ENCODE data around the gene SDR42E2.
A peak's percentile ranks its signal among the peaks of the same experiment; 100 is the strongest.
"Not testable (repeated sequence)": the region's sequence is repeated elsewhere in the genome, so short reads cannot be mapped to it uniquely, and the experiment has no call there.

The SDR42E2 gene

DNA sequence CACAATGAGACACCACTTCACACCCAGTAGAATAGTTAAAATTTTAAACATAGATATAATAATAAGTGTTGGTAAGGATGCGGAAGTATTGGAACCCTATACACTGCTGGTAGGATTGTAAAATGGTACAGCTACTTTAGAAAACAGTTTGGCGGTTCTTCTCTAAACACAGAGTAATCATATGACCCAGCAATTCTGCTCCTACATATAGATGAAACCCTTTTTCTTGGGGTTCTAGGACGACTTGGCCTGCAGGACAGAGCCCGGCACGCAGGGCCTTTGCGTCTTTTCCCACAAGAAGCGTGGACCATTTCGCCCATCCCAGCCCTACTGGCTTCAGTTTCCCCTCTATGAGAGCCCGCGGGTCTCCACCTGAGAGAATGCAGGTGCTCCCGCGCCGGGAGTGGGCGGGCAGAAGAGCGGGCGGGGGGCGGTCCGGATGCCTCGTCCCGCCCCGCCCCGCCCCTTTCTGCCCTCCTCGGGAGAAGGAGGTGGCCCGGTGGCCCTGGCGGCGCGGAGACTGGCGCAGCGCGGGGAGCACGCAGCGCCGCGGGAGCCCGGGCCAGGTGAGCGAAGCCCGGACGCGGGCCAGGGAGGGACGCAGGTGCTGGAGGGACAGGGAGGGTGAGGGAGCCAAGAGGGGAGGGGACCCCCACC lies at the start of gene SDR42E2:
Gene SDR42E2 (plus strand): TSS at position 508 of the 657 bp plus-strand sequence. CDS start 3,077 bp downstream, outside the sequence.
- peak; percentile 24 for DNase-seq (ENCODE audit: low spot score)

DNA sequence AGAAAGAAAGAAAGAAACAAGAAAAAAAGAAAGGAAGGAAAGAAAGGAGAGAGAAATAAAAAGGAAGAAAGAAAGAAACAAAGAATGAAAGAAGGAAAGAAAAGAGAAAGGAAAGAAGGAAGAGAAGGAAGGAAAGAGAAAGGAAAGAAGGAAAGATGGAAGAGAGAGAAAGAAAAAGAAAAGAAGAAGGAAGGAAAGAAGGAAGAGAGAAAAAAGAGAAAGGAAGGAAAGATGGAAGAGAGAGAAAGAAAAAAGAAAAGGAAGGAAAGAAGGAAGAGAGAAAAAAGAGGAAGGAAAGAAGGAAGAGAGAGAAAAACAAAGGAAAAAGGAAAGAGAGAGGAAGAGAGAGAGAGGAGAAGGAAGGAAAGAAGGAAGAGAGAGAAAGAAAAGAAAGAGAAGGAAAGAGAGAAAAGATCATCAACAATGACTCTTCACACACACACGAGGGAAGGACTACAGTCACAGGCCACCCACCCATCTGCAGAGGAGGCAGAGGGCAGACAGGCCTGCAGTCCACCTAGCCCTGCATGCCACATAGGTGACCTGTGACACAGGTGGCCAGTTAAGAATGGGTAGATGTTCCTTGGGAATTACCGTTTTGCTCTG lies 46.1 kb upstream of the SDR42E2 start:
- no peak for DNase-seq (ENCODE audit: low spot score)

DNA sequence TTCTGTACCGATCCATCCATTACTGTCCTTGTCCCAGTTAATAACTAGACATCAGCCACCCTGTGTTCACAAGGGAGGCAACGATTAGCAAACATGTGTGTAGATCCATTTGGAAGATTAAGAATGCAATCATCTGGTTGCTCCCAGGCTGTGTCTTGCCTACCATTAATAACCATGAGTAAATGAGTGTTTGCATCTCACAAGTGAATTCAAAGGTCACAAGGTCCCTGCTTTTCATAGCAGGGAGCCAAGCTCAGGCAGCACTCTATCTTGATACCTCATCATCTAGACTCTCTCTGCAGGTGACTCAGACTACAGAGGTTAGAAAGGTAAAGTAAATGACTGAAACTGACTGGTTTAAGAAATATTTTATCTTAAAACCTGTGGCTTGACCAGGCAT lies 44.7 kb upstream of the SDR42E2 start:
- no peak for DNase-seq (ENCODE audit: low spot score)

DNA sequence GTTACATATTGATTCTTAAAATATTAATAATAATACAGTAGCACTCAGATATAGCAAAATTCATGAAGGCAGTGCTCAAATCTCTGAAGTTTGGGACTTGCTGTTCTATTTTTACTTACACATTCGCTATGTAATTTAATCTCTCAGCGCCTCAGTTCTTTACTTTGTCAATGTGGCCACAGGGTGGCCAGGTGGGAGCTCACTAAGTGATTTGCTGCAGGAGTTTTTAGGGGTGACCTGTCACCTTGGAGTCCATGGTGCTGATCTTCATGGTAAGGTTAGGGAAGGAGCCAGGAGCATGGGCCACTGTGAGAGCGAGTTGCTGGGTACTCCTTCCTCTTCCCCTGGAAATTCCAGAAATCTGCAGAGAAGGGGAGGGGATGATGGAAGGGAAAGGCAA lies 41.9 kb upstream of the SDR42E2 start:
- no peak for DNase-seq (ENCODE audit: low spot score)

DNA sequence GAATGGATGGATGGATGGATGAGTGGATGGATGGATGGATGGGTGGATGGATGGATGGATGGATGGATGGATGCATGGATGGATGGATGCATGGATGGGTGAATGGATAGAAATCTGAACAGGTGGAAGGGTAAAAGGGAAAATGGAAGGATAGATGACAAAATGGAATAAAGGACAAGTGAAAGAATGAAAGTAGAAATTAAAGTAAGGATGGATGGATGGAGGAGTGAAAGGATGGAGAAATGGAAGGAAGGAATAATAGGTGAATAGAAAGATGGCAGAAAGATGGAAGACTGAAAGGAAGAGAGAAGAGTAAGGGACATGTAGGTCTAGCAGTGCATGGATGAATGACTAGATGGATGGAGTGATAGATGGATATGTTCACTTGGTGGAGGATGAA lies 40.1 kb upstream of the SDR42E2 start:
- DNase-seq (ENCODE audit: low spot score): no peak

- no peak for DNase-seq (ENCODE audit: low spot score)
These were observed 39.2 kb upstream of the SDR42E2 start for GRCh38 chr16:22123146-22123545.

DNA sequence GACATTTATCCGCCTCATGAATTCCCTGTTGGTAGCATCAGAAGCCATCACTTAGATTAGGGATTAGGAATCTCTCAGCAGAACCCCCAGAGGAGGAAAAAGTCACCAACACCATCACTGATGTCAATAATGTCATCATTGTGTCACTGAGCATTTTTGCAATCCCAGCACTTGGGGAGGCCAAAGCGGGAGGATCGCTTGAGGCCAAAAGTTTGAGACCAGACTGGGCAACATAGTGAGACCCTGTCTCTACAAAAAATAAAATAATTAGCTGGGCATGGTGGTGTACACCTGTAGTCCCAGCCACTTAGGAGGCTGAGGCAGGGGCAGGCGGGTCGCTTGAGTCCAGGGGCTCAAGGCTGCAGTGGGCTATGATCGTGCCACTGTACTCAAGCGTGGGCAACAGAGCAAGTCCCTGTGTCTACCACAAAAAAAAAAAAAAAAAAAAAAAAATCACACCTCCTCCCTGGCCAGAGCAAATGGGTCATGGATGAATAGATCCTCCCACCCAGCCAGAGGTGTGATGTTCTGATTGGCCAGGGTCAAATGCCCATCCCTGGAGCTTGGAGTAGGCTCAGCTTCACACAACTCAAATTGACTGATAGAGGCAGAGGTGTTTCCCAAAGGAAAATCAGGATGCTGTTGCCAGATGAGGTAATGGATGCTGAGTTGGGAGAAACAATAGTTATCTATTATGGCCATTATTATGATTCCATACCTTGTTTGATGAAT lies 38.4 kb upstream of the SDR42E2 start:
- DNase-seq (ENCODE audit: low spot score): no peak

GRCh38 chr16:22124583-22125284 lies 37.6 kb upstream of the SDR42E2 start:
- DNase-seq (ENCODE audit: low spot score): no peak

DNA sequence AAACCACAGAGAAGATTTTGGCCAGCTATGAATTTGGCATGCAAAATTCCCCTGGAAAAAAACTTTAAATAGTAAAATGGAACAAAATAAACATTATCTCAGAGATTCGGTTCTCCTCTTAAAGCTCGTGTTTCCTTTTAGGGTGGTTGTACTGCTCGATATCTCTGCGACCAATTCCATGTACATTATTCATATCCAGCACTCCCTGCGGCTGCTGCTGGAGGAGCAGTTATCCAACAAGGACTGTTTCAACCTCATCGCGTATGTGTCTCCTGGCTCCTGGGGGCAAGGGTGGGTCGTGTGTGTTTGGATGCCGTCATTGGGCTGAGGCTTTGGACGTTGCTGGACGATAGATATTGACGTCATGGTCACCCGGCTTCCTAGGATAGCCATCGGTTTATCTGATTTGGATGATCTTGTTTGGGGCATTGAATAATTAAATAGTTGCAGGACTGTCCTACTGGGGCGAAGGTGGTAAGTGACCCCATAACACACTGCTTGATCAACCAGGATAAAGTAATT lies 36.2 kb upstream of the SDR42E2 start:
- no peak for DNase-seq (ENCODE audit: low spot score)

- not testable (repeated sequence) for DNase-seq (ENCODE audit: low spot score)
These were observed 33.8 kb upstream of the SDR42E2 start for GRCh38 chr16:22128537-22128936.

- no peak for DNase-seq (ENCODE audit: low spot score)
These were observed 31.8 kb upstream of the SDR42E2 start for GRCh38 chr16:22130528-22130927.

- no peak for DNase-seq (ENCODE audit: low spot score)
These were observed 29.5 kb upstream of the SDR42E2 start for GRCh38 chr16:22132801-22133200.

- no peak for DNase-seq (ENCODE audit: low spot score)
These were observed 23.8 kb upstream of the SDR42E2 start for GRCh38 chr16:22138482-22138881.

DNA sequence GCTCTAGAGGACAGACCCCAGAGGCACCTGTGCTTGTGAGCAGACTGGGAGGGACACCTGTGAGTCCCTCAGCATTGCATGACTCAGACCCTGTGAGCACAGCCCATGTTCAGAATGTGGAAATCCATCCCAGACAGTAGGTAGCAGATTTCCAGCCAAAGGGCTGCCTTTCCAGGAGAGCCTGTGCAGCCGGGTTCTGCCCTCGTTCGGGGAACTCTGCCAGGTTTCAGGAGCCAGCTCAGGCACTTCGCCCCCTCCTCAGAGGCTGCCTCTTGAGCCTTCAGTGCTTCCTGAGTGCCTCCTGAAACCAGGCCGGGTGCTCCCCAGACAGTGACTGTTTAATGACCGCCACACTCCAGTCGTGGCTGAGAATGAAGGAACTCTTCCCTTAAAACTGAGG lies 23.3 kb upstream of the SDR42E2 start:
- DNase-seq (ENCODE audit: low spot score): no peak

DNA sequence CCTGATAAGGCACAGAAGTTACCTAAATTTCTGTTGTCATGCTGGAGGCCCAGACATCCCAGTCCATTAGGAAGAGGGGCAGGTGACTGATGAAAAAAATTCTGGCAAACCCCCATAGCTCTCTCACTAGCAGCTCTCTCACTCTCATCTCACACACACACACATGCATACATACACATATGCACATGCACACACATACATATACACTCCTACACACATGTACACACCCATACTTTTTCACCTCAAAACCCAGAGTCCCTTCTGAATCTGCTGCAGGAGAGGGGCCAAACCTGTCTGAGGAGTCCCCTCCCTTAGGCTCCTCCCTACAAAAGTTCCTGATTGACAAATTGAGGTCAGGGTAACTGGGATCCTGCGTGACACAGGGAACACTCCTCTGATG lies 22.6 kb upstream of the SDR42E2 start:
- no peak for DNase-seq (ENCODE audit: low spot score)

- DNase-seq (ENCODE audit: low spot score): no peak
These were observed 20.5 kb upstream of the SDR42E2 start for GRCh38 chr16:22141767-22142166.

DNA sequence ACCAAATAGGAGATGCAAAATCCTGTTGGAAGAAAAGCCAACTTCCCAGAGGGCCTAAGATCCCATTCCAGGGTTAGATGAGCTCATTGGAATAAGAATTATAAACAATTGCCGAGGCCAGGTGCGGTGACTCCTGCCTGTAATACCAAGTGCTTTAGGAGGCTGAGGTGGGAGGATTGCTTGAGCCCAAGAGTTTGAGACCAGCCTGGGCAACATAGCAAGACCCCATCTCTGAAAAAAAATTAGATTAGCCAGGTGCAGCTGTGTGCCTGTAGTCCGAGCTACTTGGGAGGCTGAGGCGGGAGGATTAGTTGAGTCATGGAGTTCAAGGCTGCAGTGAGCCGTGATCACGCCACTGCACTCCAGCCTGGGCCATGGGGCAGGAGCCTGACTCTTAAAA lies 17.8 kb upstream of the SDR42E2 start:
- DNase-seq (ENCODE audit: low spot score): no peak

DNA sequence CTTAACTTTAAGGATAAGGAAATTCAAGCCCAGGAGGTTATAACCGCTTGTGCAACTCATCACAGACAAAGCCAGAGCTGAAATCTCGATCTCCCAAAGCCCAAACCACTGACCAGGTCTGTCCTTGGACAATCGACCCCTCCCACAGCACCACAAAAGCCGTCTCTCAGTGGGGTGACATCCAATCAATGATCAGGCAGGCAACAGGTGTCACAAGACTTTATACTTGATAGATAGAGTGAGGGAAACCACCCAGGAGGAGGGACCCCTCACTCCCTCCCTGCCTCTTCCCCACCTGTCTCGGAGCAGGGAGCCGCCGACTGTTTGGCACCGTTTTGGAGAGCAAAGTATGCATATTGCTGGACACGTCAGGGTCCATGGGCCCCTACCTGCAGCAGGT lies 14.5 kb upstream of the SDR42E2 start:
- DNase-seq (ENCODE audit: low spot score): no peak

DNA sequence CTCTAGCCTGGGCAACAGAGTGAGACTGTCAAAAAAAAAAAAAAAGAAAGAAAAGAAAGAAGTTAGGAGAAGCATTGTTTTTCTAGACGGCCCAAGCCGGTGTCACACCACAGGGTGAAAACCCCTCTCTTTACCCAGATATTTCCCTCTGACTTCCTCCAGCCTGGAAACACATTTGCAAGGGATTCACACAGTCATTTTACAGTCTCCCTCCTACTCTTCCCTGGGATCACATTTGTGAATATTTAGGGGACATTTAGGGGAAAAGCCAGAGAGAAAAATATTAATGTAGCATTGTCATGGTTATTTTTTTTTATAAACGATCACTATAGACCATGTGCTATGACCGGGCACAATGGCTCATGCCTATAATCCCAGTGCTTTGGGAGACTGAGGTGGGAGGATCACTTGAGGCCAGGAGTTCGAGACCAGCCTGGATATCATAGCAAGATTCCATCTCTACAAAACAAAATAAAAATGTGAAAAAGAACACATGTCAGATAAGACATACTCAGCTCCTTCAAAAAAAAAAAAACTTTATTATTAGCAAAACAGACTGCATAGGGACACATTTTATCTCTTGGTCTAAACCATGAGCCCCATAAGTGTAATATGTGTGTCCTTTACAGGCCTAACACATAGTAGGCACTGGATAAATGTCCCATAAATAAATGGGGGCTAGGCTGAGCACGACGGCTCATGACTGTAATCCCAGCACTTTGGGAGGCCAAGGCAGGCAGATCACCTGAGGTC lies 10.9 kb upstream of the SDR42E2 start:
- DNase-seq (ENCODE audit: low spot score): no peak

DNA sequence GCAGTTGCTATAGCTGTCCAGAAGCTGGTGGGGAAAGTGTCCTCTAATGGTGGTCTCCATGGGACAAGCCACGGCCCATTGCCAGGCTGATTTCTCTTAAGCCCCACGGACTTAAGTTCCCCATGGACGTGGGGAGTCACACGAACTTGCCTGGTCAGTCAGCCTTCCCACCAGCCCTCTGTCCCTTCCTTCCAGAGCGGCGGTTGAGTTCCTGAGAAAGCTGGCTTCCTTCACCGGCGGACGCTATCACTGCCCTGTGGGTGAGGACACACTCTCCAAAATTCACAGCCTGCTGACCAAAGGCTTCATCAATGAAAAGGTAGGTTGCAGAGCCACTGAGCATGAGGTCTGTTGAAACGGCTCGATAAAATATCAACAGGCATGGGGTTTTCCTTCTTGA lies 10.0 kb upstream of the SDR42E2 start:
- DNase-seq (ENCODE audit: low spot score): no peak

GRCh38 chr16:22153078-22153477 lies 9.2 kb upstream of the SDR42E2 start:
- not testable (repeated sequence) for DNase-seq (ENCODE audit: low spot score)

DNA sequence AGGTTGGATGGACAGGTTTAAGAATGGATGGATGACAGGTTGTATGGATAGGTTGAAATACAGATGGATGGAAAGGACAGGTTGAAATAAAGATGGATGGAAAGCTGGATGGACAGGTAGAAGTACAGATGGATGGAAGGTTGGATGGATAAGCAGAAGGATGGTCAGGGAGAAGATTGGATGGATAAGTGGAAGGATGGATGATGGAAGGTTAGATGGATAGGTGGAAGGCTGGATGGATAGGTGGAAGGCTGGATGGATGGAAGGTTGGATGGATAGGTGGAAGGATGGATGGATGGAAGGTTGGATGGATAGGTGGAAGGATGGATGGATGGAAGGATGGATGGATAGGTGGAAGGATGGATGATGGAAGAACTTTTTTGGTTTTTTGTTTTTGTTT lies 905 bp upstream of the SDR42E2 start:
- DNase-seq (ENCODE audit: low spot score): no peak

Data from CD4-positive, alpha-beta T cell treated with Interleukin-15 for 4 hours (primary cell).